Measurements from ENCODE around the gene CCDC158.

Gene CCDC158

DNA sequence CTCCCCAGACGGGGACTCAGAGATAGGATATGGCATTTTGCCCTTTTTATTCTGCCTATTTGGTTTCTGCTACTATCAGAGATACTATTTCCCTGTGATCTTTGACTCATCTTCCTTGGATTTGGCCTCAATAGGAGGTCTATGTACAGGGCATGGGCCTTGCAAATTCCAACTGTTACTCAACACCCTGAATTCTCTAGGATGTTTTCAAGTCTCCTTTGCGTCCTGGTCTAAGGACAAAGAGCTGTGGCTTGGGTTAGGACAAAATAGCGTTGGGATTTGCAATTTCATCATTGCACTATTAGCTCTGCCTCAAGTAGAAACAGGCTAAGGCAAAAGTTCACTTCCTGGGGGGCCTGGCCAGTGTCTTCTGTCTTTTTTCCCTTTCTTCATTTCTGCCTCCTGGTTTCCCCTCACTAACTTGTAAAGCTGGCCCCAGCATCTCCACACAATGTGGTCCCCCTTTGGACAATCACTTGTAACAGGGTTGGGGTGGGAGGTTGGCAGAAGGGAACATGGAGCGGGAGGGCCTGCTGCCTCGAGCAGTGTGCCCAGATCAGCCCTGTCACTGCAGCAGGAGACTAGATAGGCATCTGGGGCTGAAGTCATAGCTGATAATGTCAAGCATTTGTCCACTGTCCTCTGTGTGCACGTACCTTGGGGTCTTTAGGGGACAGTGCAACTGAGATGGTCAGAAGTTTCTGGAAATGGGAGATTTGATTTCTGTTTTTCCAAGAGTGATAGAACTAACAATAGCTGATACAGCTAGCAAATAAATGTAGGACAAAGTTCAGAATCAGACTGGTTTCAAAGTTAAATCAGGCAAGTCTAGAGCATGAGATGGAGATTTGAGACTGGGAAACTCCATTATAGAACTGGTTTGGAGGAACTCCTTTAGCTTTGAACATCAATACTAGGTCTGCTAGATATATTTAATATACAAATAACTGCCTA lies 140.2 kb downstream of the CCDC158 start:
- no peak for DNase-seq (ENCODE audit: low spot score)

DNA sequence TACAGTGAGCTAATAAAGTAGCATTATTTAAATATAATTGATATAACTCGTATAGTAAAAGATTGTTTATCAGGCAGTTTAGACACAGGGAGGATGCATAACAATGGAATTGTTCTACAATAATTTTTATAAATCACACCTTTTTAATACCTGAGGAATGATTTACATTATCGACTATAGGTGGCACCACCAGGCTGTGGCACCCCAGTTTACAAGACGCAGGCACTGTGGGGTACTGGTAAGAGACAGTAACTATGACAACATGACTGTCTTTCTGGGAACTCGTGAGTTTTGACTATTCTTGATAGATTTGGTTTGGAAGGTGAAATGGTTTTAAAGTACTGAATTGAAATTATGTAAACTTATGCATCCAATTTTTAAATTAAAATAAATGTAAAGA lies 141.5 kb downstream of the CCDC158 start:
- no peak for DNase-seq (ENCODE audit: low spot score)

DNA sequence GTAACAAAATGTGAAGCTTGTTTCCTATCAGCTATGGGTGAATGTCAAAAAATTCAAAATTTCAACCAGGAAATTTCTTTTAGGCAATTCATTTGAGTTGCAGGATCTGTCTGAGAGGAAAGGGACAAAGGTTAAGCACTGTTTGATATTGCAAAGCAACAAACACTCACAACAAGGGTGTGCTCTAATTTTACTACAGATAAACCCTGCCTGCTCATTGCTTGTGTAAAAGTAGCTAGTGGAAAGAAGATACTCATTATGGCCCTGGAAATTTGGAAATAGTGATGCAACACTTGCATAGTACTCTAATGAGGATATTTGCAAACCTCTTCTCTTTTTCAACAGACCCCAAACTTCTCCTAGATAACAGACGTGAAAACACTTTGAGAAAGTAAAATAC lies 142.4 kb downstream of the CCDC158 start:
- no peak for DNase-seq (ENCODE audit: low spot score)

DNA sequence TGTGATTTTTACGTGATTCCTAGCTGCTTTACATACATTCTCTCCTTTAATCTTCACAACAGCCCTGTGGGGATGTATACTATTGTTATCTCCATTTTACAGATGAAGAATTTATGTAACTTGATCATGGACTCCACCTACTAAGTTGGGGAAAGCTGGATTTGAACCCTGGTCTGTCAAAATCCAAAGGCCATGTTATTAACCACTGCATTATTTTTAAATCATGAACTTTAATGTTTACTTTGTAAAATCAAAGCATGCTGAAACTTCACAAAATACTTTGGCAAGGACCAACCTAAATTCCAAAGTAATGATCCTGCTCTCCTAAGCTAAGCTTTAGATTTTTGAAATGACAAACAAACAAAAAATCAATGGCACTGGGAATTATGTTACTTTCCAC lies 143.3 kb downstream of the CCDC158 start:
- no peak for DNase-seq (ENCODE audit: low spot score)

DNA sequence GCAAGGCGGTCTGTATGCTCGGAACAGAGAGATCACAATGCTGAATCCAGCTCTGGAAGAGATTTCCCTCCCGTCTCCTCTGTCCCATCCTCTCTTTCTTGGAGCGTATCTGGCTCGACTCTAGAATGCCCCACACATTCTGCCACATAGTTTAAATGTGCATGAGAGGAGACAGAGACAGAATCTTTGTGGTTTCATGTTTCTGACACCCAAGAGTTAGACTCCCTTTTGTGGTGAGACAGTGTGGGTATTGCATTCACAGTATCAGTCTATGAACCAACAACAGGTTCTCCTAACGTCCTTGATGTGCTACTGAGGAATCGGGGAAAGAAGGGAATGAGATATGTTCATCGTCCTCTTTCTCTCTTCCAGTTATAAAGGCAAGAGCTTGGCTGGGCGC lies 144.1 kb downstream of the CCDC158 start:
- DNase-seq (ENCODE audit: low spot score): no peak

DNA sequence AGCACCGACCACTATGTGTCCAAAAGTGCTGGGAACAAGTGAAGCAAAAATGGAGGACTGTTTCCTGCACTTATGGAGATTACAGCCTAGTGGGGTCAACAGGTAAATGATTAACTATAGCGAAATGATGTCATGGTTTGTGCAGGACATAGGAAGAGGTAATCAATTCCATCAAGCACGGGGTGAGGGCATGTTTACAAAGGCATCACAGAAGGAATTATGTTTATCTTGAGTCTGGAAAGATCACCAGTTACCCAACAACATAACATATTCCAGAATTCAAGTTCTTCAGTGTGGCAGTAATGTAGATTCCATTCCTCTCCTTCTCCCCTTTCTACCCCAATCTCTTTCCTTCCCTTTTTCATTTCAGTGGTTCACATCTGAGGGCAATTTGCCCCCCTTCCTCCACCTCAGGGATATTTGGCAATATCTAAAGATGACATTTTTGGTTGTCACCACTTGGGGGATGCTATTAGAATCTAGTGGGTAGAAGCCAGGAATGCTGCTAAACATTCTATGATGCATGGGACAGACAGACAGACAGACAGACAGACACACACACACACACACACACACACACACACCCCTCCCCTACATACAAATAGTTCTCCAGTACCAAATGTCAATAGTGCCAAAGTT lies 145.3 kb downstream of the CCDC158 start:
- no peak for DNase-seq (ENCODE audit: low spot score)

DNA sequence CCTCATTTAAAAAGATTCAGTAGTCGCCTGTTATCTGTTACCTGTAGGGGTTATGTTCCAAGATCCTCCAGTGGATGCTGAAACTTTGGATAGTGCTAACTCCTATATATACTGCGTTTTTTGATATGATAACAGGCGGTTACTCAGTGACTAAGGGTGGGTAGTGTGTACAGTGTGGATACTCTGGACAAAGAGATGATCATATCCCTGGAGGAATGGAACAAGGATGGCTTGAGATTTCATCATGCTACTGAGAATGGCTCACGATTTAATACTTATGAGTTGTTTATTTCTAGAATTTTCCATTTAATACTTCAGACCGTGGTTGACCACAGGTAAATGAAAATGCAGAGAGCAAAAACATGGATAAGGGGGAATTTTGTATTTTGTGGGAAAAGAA lies 147.9 kb downstream of the CCDC158 start:
- no peak for DNase-seq (ENCODE audit: low spot score)

DNA sequence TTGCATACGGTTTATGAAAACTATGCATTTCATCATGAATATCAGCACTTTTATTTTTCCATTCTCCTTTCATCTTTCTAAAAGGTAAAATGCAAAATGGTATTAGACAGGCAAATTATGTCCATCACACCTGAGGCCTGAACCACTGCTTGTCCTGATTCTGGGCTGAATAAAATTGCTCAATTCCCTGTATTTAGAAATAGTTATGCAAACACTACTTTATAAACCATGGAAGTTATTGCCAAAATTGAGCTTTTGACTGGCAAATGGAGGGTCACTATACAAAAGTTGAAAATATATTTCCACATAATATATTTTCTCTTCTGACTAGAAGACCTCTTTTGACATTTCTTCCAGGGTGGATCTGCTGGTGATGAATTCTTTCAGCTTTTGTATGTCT lies 148.4 kb downstream of the CCDC158 start:
- no peak for DNase-seq (ENCODE audit: low spot score)

DNA sequence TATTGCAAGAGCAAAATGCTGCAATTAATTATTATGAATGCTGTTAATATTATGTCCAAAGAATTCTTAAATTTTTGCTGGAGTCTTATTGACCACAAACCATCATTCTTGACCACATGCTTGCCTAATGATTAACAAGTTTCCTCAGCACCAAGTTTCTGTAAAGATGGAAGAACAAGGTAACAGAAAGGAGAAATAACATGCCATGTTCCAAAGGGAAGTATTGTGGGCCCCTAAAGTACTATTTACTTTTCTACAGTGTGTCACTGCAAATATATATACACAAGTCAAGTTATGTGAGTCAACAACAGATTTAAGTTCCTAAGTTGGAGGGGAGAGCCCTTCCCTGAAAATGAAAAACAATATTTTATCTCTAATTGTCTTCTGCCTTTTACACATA lies 148.9 kb downstream of the CCDC158 start:
- DNase-seq (ENCODE audit: low spot score): no peak

DNA sequence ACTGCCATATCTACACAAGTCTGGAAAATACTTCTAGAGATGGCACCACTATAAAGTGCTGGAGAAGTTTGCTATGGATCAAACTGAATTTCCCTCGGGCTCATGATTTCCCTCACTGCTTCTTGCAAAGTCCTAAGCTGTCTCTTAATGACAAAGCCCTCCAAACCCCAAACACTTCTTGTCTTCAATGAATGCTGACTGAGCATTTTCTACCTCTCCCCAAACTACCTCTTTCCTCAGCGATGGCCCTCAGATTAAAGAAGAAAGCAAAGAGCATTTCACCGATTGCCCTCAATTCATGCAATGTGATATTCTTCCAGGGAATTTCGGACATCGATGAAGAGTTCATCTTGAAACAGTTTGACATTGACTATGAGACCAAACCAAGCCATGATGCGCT lies 149.7 kb downstream of the CCDC158 start:
- DNase-seq (ENCODE audit: low spot score): no peak

DNA sequence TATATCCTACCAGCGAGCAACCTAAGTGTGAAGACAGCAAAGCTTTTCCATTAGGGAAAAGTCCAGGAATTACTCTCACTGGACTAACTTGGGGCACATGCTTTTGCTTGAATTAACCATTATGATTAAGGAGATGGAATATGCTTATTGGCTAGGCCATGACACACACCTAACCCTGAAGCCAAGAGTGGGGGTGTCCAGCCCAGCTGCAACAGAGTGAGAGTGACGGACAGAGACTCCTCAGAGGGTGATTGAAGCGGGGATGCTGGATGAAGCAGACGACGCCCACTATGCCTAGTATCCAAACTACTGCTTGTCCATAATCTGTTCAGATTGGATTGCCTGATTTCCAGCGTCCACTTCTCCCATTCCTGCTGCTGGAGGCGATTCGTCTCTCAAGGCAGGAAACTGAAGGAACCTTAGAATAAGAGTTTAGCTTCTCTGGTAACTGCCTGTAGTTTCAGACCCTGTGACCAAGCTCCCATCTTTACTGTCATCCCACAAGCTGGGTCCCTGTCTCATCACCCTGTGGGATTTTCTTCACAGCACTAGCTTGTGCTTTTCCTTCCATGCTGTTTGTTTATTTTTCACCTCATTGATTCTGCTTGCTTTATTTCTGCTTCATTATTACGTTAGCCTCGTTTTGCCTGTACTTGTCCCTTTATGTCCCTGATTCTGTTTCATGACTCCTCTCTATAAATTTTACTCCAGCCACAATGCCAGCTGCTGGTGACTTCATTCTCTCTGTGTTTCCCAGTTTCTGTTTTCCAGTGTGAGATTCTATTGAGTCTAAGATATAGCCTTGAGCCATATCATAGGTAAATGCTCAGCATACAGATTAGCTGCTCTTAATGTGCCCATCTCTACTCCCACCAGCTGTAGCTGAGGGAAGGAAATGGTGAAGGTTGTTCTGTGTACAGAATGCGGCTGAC lies 150.4 kb downstream of the CCDC158 start:
- no peak for DNase-seq (ENCODE audit: low spot score)

DNA sequence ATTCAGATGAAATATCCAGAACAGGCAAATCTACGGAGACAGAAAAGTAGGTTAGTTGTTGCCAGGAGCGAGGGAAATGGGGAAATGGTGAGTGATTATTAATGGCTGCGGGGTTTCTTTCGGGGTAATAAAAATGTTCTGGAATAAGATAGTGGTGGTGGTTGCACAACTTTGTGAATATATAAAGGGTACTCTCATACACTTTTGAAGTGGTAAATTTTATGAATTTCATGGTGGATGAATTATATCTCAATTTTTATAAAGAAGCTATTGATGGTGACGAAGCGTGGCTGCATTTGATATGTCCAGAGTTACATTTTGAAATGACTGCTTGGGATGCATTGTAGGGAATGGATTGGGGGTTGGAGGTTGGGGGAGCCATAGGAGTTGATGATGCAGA lies 153.1 kb downstream of the CCDC158 start:
- no peak for DNase-seq (ENCODE audit: low spot score)

DNA sequence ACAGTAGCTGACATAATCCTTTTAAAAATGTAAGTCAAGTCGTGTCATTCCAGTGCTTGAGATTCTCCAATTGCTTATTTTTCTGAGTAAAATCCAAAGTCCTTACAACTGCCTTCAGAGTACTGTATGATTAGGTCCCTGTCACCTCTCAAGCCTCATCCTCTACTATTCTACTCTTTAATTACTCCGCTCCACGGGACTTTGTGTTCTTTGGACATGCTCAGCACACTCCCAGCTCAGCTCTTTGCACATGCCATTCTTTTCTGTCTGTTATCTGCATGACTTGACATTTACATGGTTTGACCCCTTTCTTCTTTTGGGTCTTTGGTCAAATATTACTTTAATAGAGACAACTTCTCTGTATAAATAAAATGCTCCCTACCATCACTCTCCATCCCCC lies 154.3 kb downstream of the CCDC158 start:
- DNase-seq (ENCODE audit: low spot score): no peak

DNA sequence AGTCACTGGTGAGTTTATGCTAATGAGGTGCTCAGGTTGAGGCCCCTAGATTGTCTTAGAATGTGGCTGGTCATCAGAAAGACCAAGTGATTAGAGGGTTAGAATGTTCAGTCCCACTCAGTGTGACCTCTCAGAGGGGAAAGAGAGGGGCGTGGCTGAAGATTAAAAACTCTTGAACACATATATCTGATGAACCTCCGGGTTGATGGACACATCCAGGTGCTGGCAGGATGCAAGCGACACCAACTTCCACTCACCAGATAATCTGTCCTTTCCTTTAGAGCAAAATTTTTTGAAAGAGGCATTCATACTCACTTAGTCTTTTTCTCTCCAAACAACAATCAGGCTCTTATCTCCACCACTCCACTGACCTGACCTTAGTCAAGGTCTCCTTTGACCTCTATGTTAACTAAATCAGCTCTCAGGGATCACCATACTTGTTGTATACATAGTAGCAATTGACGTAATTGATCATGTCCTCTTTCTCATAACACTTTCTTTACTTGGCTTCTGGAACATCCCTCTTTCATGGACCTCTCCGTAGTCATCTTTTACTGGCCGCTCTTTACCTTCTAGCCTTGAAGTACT lies 155.2 kb downstream of the CCDC158 start:
- DNase-seq (ENCODE audit: low spot score): no peak

All from cerebellar cortex (tissue), 1 donor.